Skeletal muscle satellite cell (primary cell): Measurements from ENCODE around the gene CARNS1.

Experiments used
- H3K27me3 ChIP-seq: 2 replicates; pipeline ENCODE4 v1.7.0; 2013; ENCODE audit warnings: low read length; ENCODE audit not compliant: control insufficient read depth, insufficient read depth
- H3K36me3 ChIP-seq: 2 replicates; pipeline ENCODE4 v1.7.0; 2013; ENCODE audit warnings: mild to moderate bottlenecking, control low read depth, low read length; ENCODE audit not compliant: insufficient read depth
- H3K4me1 ChIP-seq: 2 replicates; pipeline ENCODE4 v1.7.0; 2013; ENCODE audit warnings: low read length; ENCODE audit not compliant: control insufficient read depth, insufficient read depth
- H3K4me2 ChIP-seq: 2 replicates; pipeline ENCODE4 v1.7.0; 2013; ENCODE audit warnings: mild to moderate bottlenecking, low read length
- H3K4me3 ChIP-seq: 2 replicates; pipeline ENCODE4 v1.7.0; 2013; ENCODE audit warnings: low read length
- H3K9ac ChIP-seq: 2 replicates; pipeline ENCODE4 v1.7.0; 2013; ENCODE audit warnings: mild to moderate bottlenecking, low read depth, low read length, moderate library complexity
- H3K9me3 ChIP-seq: replicated peaks from 2 replicates; pipeline ENCODE4 v1.7.0; 2013; ENCODE audit warnings: mild to moderate bottlenecking, control low read depth, low read length

The CARNS1 gene

GRCh38 chr11:67371911-67372320 is 43.6 kb upstream of the CARNS1 start:
- peaks cover 71% of the 10 kb centered on the region for H3K4me1 ChIP-seq
- H3K27me3 ChIP-seq: no peaks in the 10 kb centered on the region
- peak overlapping the region; percentile 81 for H3K9ac ChIP-seq
- H3K4me3 ChIP-seq: peak overlapping the region; percentile 79
- H3K9me3 ChIP-seq: no peaks in the 10 kb centered on the region
- peaks cover 9% of the 10 kb centered on the region for H3K36me3 ChIP-seq
- peak overlapping the region; percentile 79 for H3K4me2 ChIP-seq

- Histone ChIP-seq H3K36me3 (peaks cover 9% of the 10 kb centered on the region), H3K4me1 (peaks cover 71% of the 10 kb centered on the region), H3K4me2 (peak overlapping the region; percentile 79), H3K4me3 (peak overlapping the region; percentile 79), H3K9me3 (no peaks in the 10 kb centered on the region), H3K27me3 (no peaks in the 10 kb centered on the region), H3K9ac (peak overlapping the region; percentile 96)
Observed at GRCh38 chr11:67372321-67372992, 43.0 kb upstream of the CARNS1 start.

GRCh38 chr11:67372993-67373647 is 42.4 kb upstream of the CARNS1 start, which contains the start of gene CLCF1:
CLCF1 (minus strand) TSS chr11:67373598; CDS start chr11:67373539, 59 bp downstream.
- Histone ChIP-seq H3K4me1 (peaks cover 70% of the 10 kb centered on the region), H3K4me2 (peak within 1 kb of the TSS; percentile 79), H3K36me3 (peaks cover 4% of the 10 kb centered on the region), H3K4me3 (peak within 1 kb of the TSS; percentile 79), H3K9me3 (no peaks in the 10 kb centered on the region), H3K27me3 (no peaks in the 10 kb centered on the region), H3K9ac (peak within 1 kb of the TSS; percentile 96)

- H3K4me1 ChIP-seq: peaks cover 68% of the 10 kb centered on the region
- H3K9ac ChIP-seq: peak overlapping the region; percentile 96
- no peaks in the 10 kb centered on the region for H3K9me3 ChIP-seq
- peak overlapping the region; percentile 74 for H3K4me2 ChIP-seq
- no peaks in the 10 kb centered on the region for H3K36me3 ChIP-seq
- H3K4me3 ChIP-seq: peak overlapping the region; percentile 79
- no peaks in the 10 kb centered on the region for H3K27me3 ChIP-seq
Observed at GRCh38 chr11:67373648-67374570, 41.6 kb upstream of the CARNS1 start.

GRCh38 chr11:67374571-67375281 is 40.8 kb upstream of the CARNS1 start:
- H3K27me3 ChIP-seq: no peaks in the 10 kb centered on the region
- peak overlapping the region; percentile 74 for H3K4me2 ChIP-seq
- H3K4me1 ChIP-seq: peaks cover 68% of the 10 kb centered on the region
- peak overlapping the region; percentile 79 for H3K4me3 ChIP-seq
- peak overlapping the region; percentile 96 for H3K9ac ChIP-seq
- H3K9me3 ChIP-seq: no peaks in the 10 kb centered on the region
- no peaks in the 10 kb centered on the region for H3K36me3 ChIP-seq

- Histone ChIP-seq H3K4me1 (peaks cover 63% of the 10 kb centered on the region), H3K36me3 (no peaks in the 10 kb centered on the region), H3K4me2 (peak overlapping the region; percentile 44), H3K9me3 (no peaks in the 10 kb centered on the region), H3K27me3 (no peaks in the 10 kb centered on the region), H3K4me3 (no peak overlapping the region), H3K9ac (peak overlapping the region; percentile 96)
Observed at GRCh38 chr11:67375320-67376055, 40.0 kb upstream of the CARNS1 start.

GRCh38 chr11:67376063-67376820 is 39.2 kb upstream of the CARNS1 start:
- Histone ChIP-seq H3K27me3 (no peaks in the 10 kb centered on the region), H3K4me1 (peaks cover 55% of the 10 kb centered on the region), H3K36me3 (no peaks in the 10 kb centered on the region), H3K4me2 (no peak overlapping the region), H3K4me3 (no peak overlapping the region), H3K9me3 (no peaks in the 10 kb centered on the region), H3K9ac (no peak overlapping the region)

- Histone ChIP-seq H3K9me3 (no peaks in the 10 kb centered on the region), H3K36me3 (no peaks in the 10 kb centered on the region), H3K9ac (no peak overlapping the region), H3K4me1 (peaks cover 50% of the 10 kb centered on the region), H3K4me2 (no peak overlapping the region), H3K27me3 (no peaks in the 10 kb centered on the region), H3K4me3 (no peak overlapping the region)
Observed at GRCh38 chr11:67376873-67377808, 38.3 kb upstream of the CARNS1 start.

GRCh38 chr11:67378544-67378943 is 36.9 kb upstream of the CARNS1 start:
- Histone ChIP-seq H3K9ac (no peak overlapping the region), H3K4me1 (peaks cover 53% of the 10 kb centered on the region), H3K27me3 (no peaks in the 10 kb centered on the region), H3K4me3 (no peak overlapping the region), H3K9me3 (no peaks in the 10 kb centered on the region), H3K4me2 (no peak overlapping the region), H3K36me3 (no peaks in the 10 kb centered on the region)
